ENCODE data around the gene ATG2A. TPM values are rescaled to one million over a fixed set of nuclear protein-coding genes. Genes with fewer than 3 reads are reported as not detected.
"Not testable (repeated sequence)": the region's sequence is repeated elsewhere in the genome, so short reads cannot be mapped to it uniquely, and the experiment has no call there.

ATG2A gene
- total RNA-seq, 5 donors from 2014 or later (not counting 1 experiment from before 2014, with no cell fraction given) = 50.9 to 165 (median 55.4) TPM

DNA sequence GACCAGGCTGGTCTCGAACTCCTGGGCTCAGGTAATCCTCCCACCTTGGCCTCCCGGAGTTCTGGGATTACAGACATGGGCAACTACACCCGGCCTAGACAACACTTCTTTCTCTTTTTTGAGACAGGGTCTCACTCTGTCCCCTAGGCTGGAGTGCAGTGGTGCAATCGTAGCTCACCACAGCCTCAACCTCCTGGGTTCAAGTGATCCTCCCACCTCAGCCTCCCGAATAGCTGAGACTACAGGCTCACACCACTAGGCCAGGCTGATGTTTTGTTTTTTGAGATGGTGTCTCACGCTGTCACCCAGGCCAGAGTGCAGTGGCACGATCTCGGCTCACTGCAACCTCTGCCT lies 71.3 kb downstream of the ATG2A start:
- WGBS (ENCODE audit: insufficient coverage) = 96% methylated on average over 3 of the region's 8 CpGs
- H3K4me3 Mint-ChIP-seq = peak overlapping the region; percentile 58 to 85 (median 66)
- not testable (repeated sequence) for DNase-seq; H3K36me3 Mint-ChIP-seq; H3K36me3 ChIP-seq (ENCODE audit: control insufficient read depth in 2 of 2, extremely low read depth in 1 of 2, insufficient read depth in 1 of 2, low read length in 1 of 2); H3K4me3 ChIP-seq (ENCODE audit: control insufficient read depth in 1 of 2, extremely low read depth in 1 of 2, low read length in 1 of 2); H3K27me3 ChIP-seq (replicated peaks in 1 of 2; ENCODE audit: control insufficient read depth in 2 of 2, extremely low read depth in 1 of 2, insufficient read depth in 2 of 2, low read length in 1 of 2); H3K27ac ChIP-seq (ENCODE audit: low read length); H3K27me3 Mint-ChIP-seq; ATAC-seq (replicated peaks in 1 of 4); H3K9me3 Mint-ChIP-seq; H3K9me3 ChIP-seq
- ChIA-PET POLR2A (interaction anchor here in 1 of 2 donors (0.6 kb wide), 1 partner anchor 49 kb away, joined by 8 read pairs; no protein-coding TSS in a partner anchor), CTCF (interaction anchor here in 1 of 2 donors (0.6 to 1.2 kb wide), 5 partner anchors 9 to 48 kb away, joined by 3 to 4 read pairs (median 4); no protein-coding TSS in a partner anchor)
- peaks cover 46 to 50% (median 50%) of the 10 kb centered on the region in 3 donors for H3K4me1 Mint-ChIP-seq
- H3K4me1 ChIP-seq (ENCODE audit: control insufficient read depth in 1 of 2, extremely low read depth in 1 of 2, insufficient read depth in 2 of 2, low read length in 2 of 2) = peaks cover 19 to 62% of the 10 kb centered on the region in 2 experiments
- H3K27ac Mint-ChIP-seq = peak overlapping the region; percentile 8 to 87

DNA sequence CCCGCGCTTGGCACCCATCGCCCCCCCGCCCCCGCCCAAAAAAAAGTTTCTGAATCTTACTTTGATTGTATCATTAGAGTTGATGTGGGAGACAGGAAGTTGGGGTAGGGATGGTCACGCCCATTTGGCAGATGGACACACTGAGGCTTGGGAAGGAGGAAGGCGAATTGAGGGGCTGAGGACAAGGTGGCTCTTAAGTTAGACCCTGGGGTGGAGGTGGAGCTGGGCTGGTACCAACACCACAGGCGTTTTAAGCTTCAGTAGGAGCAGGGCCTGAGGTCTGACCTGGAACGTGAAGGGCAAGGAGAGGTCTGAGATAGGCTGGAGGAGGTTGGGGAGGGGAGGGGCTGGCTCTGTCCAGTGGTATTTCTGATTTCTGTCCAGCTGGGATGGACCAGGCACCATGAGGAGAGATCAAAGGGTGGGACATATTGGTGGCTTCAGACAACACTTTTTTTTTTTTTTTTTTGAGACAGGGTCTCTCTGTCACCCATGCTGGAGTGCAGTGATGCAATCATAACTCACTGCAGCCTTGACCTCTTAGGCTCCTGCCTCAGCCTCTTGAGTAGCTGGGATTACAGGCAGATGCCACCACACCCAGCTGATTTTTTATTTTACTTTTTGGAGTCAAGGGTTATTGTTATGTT lies 71.8 kb downstream of the ATG2A start:
- peak overlapping the region; percentile 76 for H3K27ac ChIP-seq (ENCODE audit: low read length)
- DNase-seq (no peak), ATAC-seq (replicated peaks in 1 of 4) (no peak)
- Mint-ChIP-seq H3K4me1 (peaks cover 44 to 47% (median 47%) of the 10 kb centered on the region in 3 donors), H3K9me3 (no peaks in the 10 kb centered on the region), H3K36me3 (no peaks in the 10 kb centered on the region), H3K4me3 (peak overlapping the region; percentile 58 to 85 (median 66)), H3K27me3 (no peaks in the 10 kb centered on the region), H3K27ac (peak overlapping the region; percentile 85 to 87)
- H3K4me3 ChIP-seq (ENCODE audit: control insufficient read depth in 1 of 2, extremely low read depth in 1 of 2, low read length in 1 of 2) = peak overlapping the region; percentile 48 to 59
- no peaks in the 10 kb centered on the region for H3K9me3 ChIP-seq
- peaks cover 0 to under 1% of the 10 kb centered on the region in 2 donors for H3K36me3 ChIP-seq (ENCODE audit: control insufficient read depth in 2 of 2, extremely low read depth in 1 of 2, insufficient read depth in 1 of 2, low read length in 1 of 2)
- no peaks in the 10 kb centered on the region for H3K27me3 ChIP-seq (replicated peaks in 1 of 2; ENCODE audit: control insufficient read depth in 2 of 2, extremely low read depth in 1 of 2, insufficient read depth in 2 of 2, low read length in 1 of 2)
- WGBS (ENCODE audit: insufficient coverage) = 44% methylated on average over 6 of the region's 9 CpGs
- ChIA-PET POLR2A (interaction anchor here (0.6 kb wide), 2 partner anchors 50 to 54 kb away, joined by 5 to 8 read pairs; no protein-coding TSS in a partner anchor), CTCF (interaction anchor here (0.6 to 1.2 kb wide), 7 partner anchors 8 to 1124 kb away, joined by 3 to 4 read pairs (median 4); no protein-coding TSS in a partner anchor)
- H3K4me1 ChIP-seq (ENCODE audit: control insufficient read depth in 1 of 2, extremely low read depth in 1 of 2, insufficient read depth in 2 of 2, low read length in 2 of 2) = peaks cover 19 to 57% of the 10 kb centered on the region in 2 experiments

Other genes starting within 250 kb of the ATG2A start
- gene NRXN2, start 194.0 kb downstream of the ATG2A start, total RNA-seq = under 1 TPM in 3 of 5 donors, not detected in 2; 0.43 to 0.70 (median 0.47) TPM
- 100 to 1,000 TPM; 574 to 767 (median 656) TPM for gene RASGRP2, start 173.1 kb downstream of the ATG2A start, total RNA-seq
- 10 to 100 TPM in 1 of 5 donors, 1 to 10 TPM in 4; 7.4 to 34.7 (median 8.5) TPM for gene PYGM, start 157.2 kb downstream of the ATG2A start, total RNA-seq
- 1,000 to 10,000 TPM in 2 of 5 donors, 100 to 1,000 TPM in 3; 670 to 1,510 (median 732) TPM for gene SF1, start 138.7 kb downstream of the ATG2A start, total RNA-seq
- 100 to 1,000 TPM in 3 of 5 donors, 10 to 100 TPM in 2; 80.9 to 131 (median 102) TPM for gene MAP4K2, start 114.0 kb downstream of the ATG2A start, total RNA-seq
- 10 to 100 TPM; 31.7 to 62.0 (median 49.6) TPM for gene MEN1, start 106.7 kb downstream of the ATG2A start, total RNA-seq
- gene CDC42BPG, start 72.6 kb downstream of the ATG2A start, total RNA-seq = 10 to 100 TPM in 1 of 5 donors, 1 to 10 TPM in 4; 7.4 to 10.5 (median 9.1) TPM
- gene EHD1, start 38.6 kb downstream of the ATG2A start, total RNA-seq = 100 to 1,000 TPM; 126 to 286 (median 269) TPM
- 10 to 100 TPM; 15.3 to 25.4 (median 17.2) TPM for gene PPP2R5B, start 7.5 kb upstream of the ATG2A start, total RNA-seq
- under 1 TPM in 1 of 5 donors, not detected in 4; 0.90 TPM for gene GPHA2, start 18.7 kb upstream of the ATG2A start, total RNA-seq
- gene MAJIN, start 54.9 kb upstream of the ATG2A start, total RNA-seq = 1 to 10 TPM in 1 of 5 donors, under 1 TPM in 3, not detected in 1; 0.44 to 1.8 (median 0.82) TPM
- gene BATF2, start 79.8 kb upstream of the ATG2A start, total RNA-seq = under 1 TPM in 2 of 5 donors, not detected in 3; 0.09 to 0.26 TPM
- 10 to 100 TPM; 19.7 to 44.3 (median 39.5) TPM for gene ARL2, start 97.0 kb upstream of the ATG2A start, total RNA-seq
- 10 to 100 TPM; 19.6 to 28.6 (median 25.4) TPM for gene SNX15, start 110.2 kb upstream of the ATG2A start, total RNA-seq
- gene SAC3D1, start 124.0 kb upstream of the ATG2A start, total RNA-seq = 10 to 100 TPM in 3 of 5 donors, 1 to 10 TPM in 2; 3.1 to 16.9 (median 14.5) TPM
- gene NAALADL1, start 141.3 kb upstream of the ATG2A start, total RNA-seq = 10 to 100 TPM; 10.2 to 30.1 (median 26.1) TPM
- gene CDCA5, start 166.8 kb upstream of the ATG2A start, total RNA-seq = 1 to 10 TPM; 1.2 to 4.2 (median 1.7) TPM
- 10 to 100 TPM; 36.5 to 51.8 (median 43.7) TPM for gene ZFPL1, start 167.0 kb upstream of the ATG2A start, total RNA-seq
- 100 to 1,000 TPM; 210 to 303 (median 263) TPM for gene VPS51, start 179.0 kb upstream of the ATG2A start, total RNA-seq
- 10 to 100 TPM; 23.7 to 34.2 (median 28.6) TPM for gene TM7SF2, start 194.7 kb upstream of the ATG2A start, total RNA-seq
- 10 to 100 TPM in 3 of 5 donors, 1 to 10 TPM in 2; 7.0 to 20.4 (median 18.1) TPM for gene ZNHIT2, start 200.5 kb upstream of the ATG2A start, total RNA-seq
- gene FAU, start 204.9 kb upstream of the ATG2A start, total RNA-seq = 1,000 to 10,000 TPM; 1,477 to 1,924 (median 1,724) TPM
- 10 to 100 TPM; 48.3 to 58.8 (median 55.1) TPM for gene MRPL49, start 205.1 kb upstream of the ATG2A start, total RNA-seq
- gene SYVN1, start 217.3 kb upstream of the ATG2A start, total RNA-seq = 10 to 100 TPM; 63.8 to 77.7 (median 68.8) TPM

Measured in T-cell (primary cell).